ENCODE measurements around the gene VSIR.

Gene VSIR

GRCh38 chr10:71749396-71749795, 23.9 kb downstream of the VSIR start:
- no peak for TF ChIP-seq REST (IDR thresholded peaks at IDR 0.05; ENCODE audit: insufficient read depth in 1 of 2, low read depth in 2 of 2, low read length in 2 of 2)
- TF ChIP-seq POLR2AphosphoS5 (IDR thresholded peaks at IDR 0.05; ENCODE audit: low read depth, low read length), result no peak
- no peak for TF ChIP-seq FOXP2 (optimal IDR thresholded peaks at IDR 0.05; ENCODE audit: borderline replicate concordance, extremely low read depth, extremely low read length, insufficient read depth)
- TF ChIP-seq TAF1 (IDR thresholded peaks at IDR 0.05; ENCODE audit: borderline replicate concordance, insufficient read depth, low read length), result no peak
- TF ChIP-seq SIN3A (IDR thresholded peaks at IDR 0.05; ENCODE audit: borderline replicate concordance, insufficient read depth, low read length), result no peak

- TF ChIP-seq SIN3A (IDR thresholded peaks at IDR 0.05; ENCODE audit: borderline replicate concordance, insufficient read depth, low read length) (no peak), REST (IDR thresholded peaks at IDR 0.05; ENCODE audit: insufficient read depth in 1 of 2, low read depth in 2 of 2, low read length in 2 of 2) (no peak), POLR2AphosphoS5 (IDR thresholded peaks at IDR 0.05; ENCODE audit: low read depth, low read length) (no peak), FOXP2 (optimal IDR thresholded peaks at IDR 0.05; ENCODE audit: borderline replicate concordance, extremely low read depth, extremely low read length, insufficient read depth) (no peak), TAF1 (IDR thresholded peaks at IDR 0.05; ENCODE audit: borderline replicate concordance, insufficient read depth, low read length) (no peak)
These were observed 24.6 kb downstream of the VSIR start for GRCh38 chr10:71748671-71749191.

GRCh38 chr10:71747551-71748523, 25.5 kb downstream of the VSIR start:
- TF ChIP-seq REST (IDR thresholded peaks at IDR 0.05; ENCODE audit: insufficient read depth in 1 of 2, low read depth in 2 of 2, low read length in 2 of 2), result no peak
- TF ChIP-seq SIN3A (IDR thresholded peaks at IDR 0.05; ENCODE audit: borderline replicate concordance, insufficient read depth, low read length), result no peak
- TF ChIP-seq TAF1 (IDR thresholded peaks at IDR 0.05; ENCODE audit: borderline replicate concordance, insufficient read depth, low read length), result no peak
- TF ChIP-seq POLR2AphosphoS5 (IDR thresholded peaks at IDR 0.05; ENCODE audit: low read depth, low read length), result no peak
- no peak for TF ChIP-seq FOXP2 (optimal IDR thresholded peaks at IDR 0.05; ENCODE audit: borderline replicate concordance, extremely low read depth, extremely low read length, insufficient read depth)

- TF ChIP-seq SIN3A (IDR thresholded peaks at IDR 0.05; ENCODE audit: borderline replicate concordance, insufficient read depth, low read length) (no peak), TAF1 (IDR thresholded peaks at IDR 0.05; ENCODE audit: borderline replicate concordance, insufficient read depth, low read length) (no peak)
These were observed 26.2 kb downstream of the VSIR start for GRCh38 chr10:71747039-71747531.

GRCh38 chr10:71746344-71747037, 26.8 kb downstream of the VSIR start:
- TF ChIP-seq TAF1 (IDR thresholded peaks at IDR 0.05; ENCODE audit: borderline replicate concordance, insufficient read depth, low read length) (no peak), POLR2AphosphoS5 (IDR thresholded peaks at IDR 0.05; ENCODE audit: low read depth, low read length) (no peak), SIN3A (IDR thresholded peaks at IDR 0.05; ENCODE audit: borderline replicate concordance, insufficient read depth, low read length) (no peak), FOXP2 (optimal IDR thresholded peaks at IDR 0.05; ENCODE audit: borderline replicate concordance, extremely low read depth, extremely low read length, insufficient read depth) (no peak), REST (IDR thresholded peaks at IDR 0.05; ENCODE audit: insufficient read depth in 1 of 2, low read depth in 2 of 2, low read length in 2 of 2) (no peak)

Measured in PFSK-1 (cell line).